Activated CD4-positive, CD25-positive, alpha-beta regulatory T cell treated with anti-CD3 and anti-CD28 coated beads, Interleukin-2, amount 50 U/mL, for 72 hours (primary cell): ENCODE data around the gene TSPY4.
"Not testable (repeated sequence)": the region's sequence is repeated elsewhere in the genome, so short reads cannot be mapped to it uniquely, and the experiment has no call there.

ENCODE experiments used
- DNase-seq: peaks from one replicate; pipeline ENCODE4 v3.0.0; 2021

The TSPY4 gene, protein sequence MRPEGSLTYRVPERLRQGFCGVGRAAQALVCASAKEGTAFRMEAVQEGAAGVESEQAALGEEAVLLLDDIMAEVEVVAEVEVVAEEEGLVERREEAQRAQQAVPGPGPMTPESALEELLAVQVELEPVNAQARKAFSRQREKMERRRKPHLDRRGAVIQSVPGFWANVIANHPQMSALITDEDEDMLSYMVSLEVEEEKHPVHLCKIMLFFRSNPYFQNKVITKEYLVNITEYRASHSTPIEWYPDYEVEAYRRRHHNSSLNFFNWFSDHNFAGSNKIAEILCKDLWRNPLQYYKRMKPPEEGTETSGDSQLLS

DNA sequence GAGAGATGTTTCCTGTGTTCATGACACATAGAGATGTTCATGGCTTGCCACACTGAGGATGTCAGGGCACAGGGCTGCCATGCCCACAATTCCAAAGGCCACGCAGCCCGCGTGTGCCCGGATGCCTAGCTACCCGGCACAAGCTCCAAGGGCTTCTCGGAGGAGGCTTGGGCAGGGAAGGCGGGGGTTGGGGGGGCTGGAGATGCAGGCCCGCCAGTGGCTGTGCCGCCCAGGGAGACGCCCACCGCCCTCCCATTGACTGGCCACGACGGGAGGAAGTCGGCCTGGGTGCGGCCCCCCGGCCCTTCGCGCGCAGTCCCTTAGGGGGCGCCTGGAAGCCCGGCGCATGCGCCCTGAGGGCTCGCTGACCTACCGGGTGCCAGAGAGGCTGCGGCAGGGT lies at the start of gene TSPY4:
TSS of gene TSPY4 (plus strand) at position 301 of the 400 bp plus-strand sequence. CDS start at position 347, 46 bp downstream.
- not testable (repeated sequence) for DNase-seq

DNA sequence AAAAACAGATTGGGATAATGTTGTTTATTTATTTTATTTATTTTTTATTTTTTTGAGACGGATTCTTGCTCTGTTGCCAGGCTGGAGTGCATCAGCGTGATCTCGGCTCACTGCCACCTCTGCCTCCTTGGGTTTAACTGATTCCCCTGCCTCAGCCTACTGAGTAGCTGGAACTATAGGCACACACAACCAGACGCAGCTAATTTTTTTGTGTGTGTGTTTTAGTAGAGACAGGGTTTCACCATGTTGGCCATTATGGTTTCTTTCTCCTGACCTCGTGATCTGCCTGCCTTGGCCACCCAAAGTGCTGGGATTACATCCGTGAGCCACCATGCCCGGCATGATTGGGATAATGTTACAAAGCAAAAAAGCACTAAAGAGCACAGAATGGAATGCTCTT lies 16.3 kb upstream of the TSPY4 start:
- no peak for DNase-seq

DNA sequence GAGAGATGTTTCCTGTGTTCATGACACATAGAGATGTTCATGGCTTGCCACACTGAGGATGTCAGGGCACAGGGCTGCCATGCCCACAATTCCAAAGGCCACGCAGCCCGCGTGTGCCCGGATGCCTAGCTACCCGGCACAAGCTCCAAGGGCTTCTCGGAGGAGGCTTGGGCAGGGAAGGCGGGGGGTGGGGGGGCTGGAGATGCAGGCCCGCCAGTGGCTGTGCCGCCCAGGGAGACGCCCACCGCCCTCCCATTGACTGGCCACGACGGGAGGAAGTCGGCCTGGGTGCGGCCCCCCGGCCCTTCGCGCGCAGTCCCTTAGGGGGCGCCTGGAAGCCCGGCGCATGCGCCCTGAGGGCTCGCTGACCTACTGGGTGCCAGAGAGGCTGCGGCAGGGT lies 20.2 kb downstream of the TSPY4 start, which contains the start of gene TSPY8:
TSS of gene TSPY8 (plus strand) at position 301 of the 400 bp plus-strand sequence. CDS start at position 347, 46 bp downstream.
- not testable (repeated sequence) for DNase-seq
